ENCODE measurements around the gene ESPNL.

The ESPNL gene

GRCh38 chr2:238128061-238128440, 27.9 kb downstream of the ESPNL start:
- DNase-seq (ENCODE audit: low read depth): no peak

GRCh38 chr2:238128534-238129001, 28.4 kb downstream of the ESPNL start:
- DNase-seq (ENCODE audit: low read depth): no peak

DNA sequence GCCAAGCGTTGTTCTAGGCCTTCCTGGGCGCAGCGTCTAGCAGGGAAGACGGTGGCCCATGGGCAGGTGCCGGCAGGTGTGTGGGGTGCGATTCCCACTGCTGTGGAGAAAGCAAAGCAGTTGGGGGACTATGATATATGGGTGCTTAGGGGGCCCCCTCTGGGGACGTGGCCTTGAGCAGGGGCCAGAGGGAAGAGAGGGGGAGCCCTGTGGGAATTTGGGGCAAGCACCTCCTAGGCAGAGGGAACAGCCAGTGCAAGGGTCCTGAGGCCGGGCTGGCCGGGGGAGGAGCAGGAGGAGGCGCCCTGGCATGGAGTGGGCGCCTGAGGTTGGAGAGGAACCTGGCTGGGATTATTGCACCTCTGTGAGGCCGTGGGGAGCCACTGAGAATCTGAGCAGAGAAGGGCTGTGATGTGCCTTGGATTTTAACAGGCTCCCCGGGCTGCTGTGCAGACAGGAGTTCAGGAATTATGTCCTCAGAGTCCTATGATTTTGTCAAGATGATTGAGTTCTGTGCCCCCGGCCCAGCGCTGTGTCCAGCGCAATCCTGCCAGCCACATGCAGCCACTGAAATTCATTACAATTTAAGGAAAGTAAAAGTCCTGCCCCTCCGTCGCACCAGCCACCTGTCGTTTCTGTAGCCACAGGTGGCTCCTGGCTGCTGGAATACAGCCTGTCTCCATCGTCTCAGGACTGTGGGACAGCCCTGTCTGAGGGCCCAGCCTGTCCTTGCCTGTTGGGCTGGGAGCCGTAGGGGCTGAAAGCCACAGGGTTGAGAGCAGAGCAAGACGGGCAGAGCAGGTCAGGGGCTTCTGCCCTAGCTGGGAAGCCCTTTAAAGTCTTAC, 29.2 kb downstream of the ESPNL start:
- DNase-seq (ENCODE audit: low read depth): no peak

GRCh38 chr2:238130111-238130695, 30.1 kb downstream of the ESPNL start:
- no peak for DNase-seq (ENCODE audit: low read depth)

DNA sequence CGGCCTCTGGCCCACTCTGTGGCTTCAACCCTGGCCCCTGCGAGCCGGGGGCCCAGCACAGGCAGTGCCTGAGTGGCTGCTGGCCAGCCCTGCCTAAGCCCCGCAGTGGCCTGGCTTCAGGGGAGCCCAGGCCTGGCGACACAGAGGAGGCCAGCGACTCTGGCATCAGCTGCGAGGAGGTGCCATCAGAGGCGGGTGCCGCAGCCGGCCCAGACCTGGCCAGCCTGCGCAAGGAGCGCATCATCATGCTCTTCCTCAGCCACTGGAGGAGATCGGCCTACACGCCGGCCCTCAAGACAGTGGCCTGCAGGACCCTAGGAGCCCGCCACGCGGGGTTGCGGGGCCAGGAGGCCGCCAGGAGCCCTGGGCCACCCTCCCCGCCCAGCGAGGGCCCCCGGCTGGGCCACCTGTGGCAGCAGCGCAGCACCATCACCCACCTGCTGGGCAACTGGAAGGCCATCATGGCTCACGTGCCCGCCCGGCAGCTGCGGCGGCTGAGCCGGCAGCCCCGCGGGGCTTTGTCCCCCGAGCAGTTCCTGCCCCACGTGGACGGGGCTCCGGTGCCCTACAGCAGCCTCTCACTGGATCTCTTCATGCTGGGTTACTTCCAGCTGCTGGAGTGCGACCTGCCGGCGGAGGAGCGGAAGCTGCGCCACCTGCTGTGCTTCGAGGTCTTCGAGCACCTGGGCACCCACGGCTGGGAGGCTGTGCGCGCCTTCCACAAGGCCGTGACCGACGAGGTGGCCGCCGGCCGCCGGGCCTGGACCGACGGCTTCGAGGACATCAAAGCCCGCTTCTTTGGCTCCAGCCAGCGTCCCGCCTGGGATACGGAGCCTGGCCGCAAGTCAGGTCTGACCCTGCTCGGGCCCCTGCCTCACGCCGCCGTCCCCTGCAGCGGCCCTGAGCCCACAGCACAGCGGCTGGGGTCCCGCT, 30.8 kb downstream of the ESPNL start:
- no peak for DNase-seq (ENCODE audit: low read depth)

DNA sequence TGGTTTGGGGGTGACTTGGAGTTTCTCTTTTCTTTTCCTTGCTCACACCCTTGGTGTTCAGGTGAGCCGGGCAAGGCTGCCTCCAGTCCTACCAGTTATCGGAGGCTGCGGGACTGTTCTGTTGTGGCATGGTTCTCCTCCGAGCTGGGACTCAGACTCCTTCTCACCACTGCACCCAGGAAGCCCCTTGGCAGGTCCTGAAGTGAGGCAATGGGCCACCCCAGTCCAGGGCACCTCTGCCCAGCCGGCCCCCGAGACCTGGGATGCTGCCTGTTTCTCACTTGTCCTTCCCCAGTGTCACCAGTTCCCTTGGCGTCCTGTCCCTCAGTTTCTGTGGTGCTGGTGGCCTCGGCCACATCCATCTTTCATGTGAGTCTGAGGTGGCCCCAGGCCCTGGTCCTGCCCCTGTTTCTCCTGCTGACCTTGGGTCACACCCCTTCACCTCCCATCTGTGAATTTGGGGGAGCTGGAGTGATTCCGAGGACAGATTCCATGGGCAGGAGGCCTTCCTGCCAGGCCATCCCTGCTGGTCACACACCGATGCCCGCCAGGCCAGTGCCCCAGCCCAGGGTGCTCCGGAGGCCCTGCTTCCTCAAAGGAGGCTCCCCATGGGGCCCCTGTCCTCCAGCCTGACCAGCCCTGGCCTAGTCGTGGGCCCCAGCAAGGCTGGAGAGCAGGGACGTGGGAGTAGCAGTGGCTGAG, 31.8 kb downstream of the ESPNL start:
- no peak for DNase-seq (ENCODE audit: low read depth)

DNA sequence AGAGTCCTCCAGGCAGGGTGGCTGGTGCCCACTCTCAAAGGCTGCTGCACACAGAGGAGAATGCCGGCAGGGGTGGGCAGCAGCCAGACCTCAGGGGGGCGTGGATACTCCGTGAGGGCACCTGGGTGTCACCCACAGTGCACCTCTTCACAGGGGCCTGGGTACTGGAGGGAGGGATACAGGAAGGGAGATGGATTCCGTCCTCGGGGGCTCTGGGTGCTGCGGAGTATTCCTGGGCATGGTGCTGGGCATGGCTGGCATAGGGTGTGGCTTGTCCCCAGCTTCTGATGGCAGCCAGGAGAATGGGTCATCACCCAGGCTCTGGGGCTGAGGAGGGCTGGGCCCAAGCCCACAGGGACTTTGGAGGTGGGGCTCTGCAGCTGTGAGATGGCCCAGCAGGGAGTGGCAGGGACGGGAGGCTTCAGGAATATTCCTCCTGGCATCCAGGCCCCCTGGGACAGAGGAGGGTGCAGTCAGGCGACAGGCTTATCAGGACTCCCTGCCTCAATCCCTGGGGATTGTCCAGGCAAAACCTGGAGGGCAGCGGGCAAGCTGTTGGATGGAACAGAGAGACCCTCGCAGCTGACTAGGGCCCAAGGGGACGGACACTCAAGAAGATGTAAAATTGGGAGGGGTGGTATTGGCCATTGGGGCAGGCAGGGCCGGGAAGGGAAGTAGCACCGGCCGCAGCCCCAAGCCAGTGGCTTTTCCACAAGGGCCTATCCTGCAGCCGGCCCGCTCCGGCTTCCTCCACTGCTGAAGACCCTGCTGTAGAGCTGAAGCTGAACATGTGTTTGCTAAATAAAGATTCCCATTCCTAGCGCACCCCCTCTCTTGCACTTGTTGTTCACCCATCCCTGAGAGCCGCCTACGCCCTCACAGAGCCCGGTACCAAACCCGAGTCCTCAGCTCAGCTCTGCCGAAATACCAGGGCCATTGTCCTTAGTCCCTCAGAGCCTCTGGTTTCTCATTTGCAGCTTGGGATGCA, 32.6 kb downstream of the ESPNL start:
- no peak for DNase-seq (ENCODE audit: low read depth)

GRCh38 chr2:238133499-238134392, 33.6 kb downstream of the ESPNL start:
- DNase-seq (ENCODE audit: low read depth): no peak

- no peak for DNase-seq (ENCODE audit: low read depth)
Observed at GRCh38 chr2:238134393-238134785, 34.2 kb downstream of the ESPNL start.

DNA sequence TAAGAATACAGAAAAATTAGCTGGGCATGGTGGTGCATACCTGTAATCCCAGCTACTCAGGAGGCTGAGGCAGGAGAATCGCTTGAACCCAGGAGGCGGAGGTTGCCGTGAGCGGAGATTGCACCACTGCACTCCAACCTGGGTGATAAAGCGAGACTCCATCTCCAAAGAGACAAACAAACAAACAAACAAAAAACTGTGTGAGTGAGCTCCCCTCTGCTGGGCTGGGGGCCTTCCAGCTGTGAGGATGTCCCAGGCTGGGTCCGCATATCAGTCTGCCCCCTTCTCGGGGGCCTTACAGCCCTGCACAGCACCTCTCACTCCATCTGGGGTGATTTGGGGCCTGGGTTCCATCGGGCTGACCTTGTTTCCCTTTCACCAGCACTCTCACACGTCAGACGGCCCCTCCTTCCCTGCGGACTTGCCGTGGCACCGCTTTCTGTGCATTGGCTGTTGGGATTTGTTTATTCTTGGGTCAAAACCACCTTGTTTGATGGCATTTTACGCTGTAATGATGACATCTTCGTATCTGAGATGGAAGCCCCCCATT, 35.5 kb downstream of the ESPNL start:
- no peak for DNase-seq (ENCODE audit: low read depth)

- peak; percentile 60 for DNase-seq (ENCODE audit: low read depth)
Observed at GRCh38 chr2:238136820-238137537, 36.8 kb downstream of the ESPNL start.

GRCh38 chr2:238137885-238138284, 37.7 kb downstream of the ESPNL start:
- DNase-seq (ENCODE audit: low read depth): no peak

- DNase-seq (ENCODE audit: low read depth): no peak
Observed at GRCh38 chr2:238138331-238139195, 38.4 kb downstream of the ESPNL start, which contains the start of gene KLHL30. KLHL30 (plus strand) TSS chr2:238138668; CDS start chr2:238140755, 2,087 bp downstream.

DNA sequence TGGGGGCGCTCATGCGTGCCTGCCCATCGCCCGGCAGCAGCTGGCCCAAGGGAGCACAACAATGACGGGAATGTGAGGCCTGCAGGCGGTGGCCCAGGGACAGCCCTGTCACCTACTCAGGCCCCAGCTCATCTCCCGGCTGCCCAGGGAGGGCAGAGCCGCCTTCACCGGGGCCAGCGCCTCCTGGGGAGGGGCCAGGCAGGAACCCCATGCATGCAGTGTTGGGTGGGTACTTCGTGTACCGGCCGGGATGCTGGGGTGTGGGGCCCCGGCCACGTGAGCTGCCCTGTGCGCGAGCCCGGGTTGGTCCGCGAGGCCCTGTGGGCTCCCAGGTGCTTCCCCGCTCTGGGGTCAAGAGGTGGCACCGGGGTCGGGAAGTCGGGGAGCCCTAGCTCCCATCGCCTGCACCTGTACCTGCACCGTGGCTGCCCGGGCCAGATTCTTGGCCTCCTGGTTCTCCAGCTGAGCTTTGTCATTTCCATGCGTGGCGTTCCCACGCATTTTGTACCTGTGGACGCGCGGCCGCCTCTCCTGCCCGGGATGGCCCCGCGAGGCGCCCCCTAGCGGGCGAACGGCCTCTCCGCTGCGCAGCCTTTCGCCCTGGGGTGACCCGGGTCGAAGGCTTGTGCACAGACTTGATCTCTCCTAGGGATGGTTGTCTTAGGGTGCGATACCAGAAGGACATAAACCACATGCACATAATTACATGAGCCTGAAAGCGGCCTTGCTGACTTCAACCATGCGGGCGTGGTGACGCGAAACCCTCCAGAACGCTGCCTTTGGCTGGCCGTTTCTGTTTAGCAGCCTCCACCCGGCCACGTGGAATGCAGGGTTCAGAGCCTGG, 39.3 kb downstream of the ESPNL start:
- no peak for DNase-seq (ENCODE audit: low read depth)

GRCh38 chr2:238140040-238140439, 39.9 kb downstream of the ESPNL start:
- no peak for DNase-seq (ENCODE audit: low read depth)

DNA sequence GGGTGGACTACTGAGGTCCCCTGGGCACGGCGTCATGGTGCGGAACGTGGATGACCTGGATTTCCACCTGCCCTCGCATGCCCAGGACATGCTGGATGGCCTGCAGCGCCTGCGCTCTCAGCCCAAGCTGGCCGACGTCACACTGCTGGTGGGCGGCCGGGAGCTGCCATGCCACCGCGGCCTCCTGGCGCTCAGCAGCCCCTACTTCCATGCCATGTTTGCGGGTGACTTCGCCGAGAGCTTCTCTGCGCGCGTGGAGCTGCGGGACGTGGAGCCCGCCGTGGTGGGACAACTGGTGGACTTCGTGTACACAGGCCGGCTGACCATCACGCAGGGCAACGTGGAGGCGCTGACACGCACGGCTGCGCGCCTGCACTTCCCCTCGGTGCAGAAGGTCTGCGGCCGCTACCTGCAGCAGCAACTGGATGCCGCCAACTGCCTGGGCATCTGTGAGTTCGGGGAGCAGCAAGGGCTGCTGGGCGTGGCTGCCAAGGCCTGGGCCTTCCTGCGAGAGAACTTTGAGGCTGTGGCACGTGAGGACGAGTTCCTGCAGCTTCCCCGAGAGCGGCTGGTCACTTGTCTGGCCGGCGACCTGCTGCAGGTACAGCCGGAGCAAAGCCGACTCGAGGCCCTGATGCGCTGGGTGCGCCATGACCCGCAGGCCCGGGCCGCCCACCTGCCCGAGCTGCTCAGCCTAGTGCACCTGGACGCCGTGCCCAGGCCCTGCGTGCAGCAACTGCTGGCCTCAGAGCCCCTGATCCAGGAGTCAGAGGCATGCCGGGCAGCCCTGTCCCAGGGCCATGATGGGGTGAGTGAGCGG, 40.8 kb downstream of the ESPNL start:
- no peak for DNase-seq (ENCODE audit: low read depth)
